ENCODE measurements around the gene QRICH1. TPM values are rescaled to one million over a fixed set of nuclear protein-coding genes. Genes with fewer than 3 reads are reported as not detected.

Gene QRICH1
- total RNA-seq, 4 donors from 2014 or later, result 85.8 to 187 (median 115) TPM

DNA sequence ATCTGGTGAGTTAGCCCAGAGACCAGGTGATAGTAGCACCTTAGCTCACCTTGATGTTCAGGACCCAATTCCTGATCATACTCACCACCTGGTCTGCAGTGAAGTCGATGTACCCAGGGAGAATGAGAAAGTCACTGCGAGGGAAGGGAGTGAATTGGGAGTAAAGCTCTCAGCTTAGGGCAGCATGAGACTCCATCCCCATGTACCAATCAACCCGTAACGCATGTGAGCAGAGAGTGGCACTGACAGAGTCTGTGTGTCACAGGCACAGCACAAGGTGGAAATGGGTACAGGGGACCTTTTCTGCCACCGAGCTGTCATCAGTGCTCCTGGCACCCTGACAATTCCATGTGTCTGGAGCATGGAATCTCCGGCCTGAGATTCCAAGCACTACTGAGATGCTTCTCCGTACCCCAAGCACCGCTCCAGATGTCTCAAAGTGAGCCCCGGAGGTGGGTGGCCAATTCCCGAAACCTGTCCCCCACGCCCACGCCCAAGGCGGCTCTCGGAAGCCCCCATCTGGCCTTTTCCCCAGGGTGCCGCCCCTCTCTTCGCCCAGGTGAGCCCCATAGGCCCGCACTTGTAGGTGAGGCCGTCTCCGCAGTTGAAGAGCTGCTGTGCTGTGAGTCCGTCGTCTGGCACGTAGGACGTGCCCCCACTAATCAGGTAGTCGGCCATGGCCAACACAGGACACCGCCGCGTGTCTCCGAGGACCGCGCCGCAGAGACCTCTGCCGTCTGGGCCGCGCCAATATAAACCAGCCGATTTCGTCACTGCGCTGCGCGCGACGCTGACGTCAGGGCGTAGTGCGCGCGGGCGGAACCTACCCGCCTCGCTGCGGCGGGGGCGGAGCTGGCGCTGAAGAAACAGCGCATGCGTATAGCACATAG is 65.0 kb downstream of the QRICH1 start, which contains the start of gene IMPDH2:
Gene IMPDH2, minus strand, starts transcription at position 726 of the 890 bp plus-strand sequence. Its CDS starts 48 bp downstream, at position 678.
- TF ChIP-seq POLR2AphosphoS5 (IDR thresholded peaks at IDR 0.05) (peak; percentile 85 to 98 (median 90)), POLR2A (IDR thresholded peaks at IDR 0.05) (peak; percentile 87 to 98), EP300 (IDR thresholded peaks at IDR 0.05) (no peak)
- H3K4me3 ChIP-seq, result peak within 1 kb of the TSS; percentile 75
- H3K36me3 ChIP-seq, result peaks cover 74% of the 10 kb centered on the region
- H3K27me3 ChIP-seq, result no peaks in the 10 kb centered on the region
- H3K9me3 ChIP-seq, result no peaks in the 10 kb centered on the region
- DNase-seq (ENCODE audit: low spot score in 2 of 2), result peak; percentile 94 to 95
- peaks cover 36% of the 10 kb centered on the region for H3K4me1 ChIP-seq
- WGBS, result 3% methylated on average over 15 of the region's 55 CpGs
- H3K27ac ChIP-seq, result peak within 1 kb of the TSS; percentile 89

- peak overlapping the region; percentile 75 for H3K4me3 ChIP-seq
- H3K27me3 ChIP-seq, result no peaks in the 10 kb centered on the region
- peak overlapping the region; percentile 89 for H3K27ac ChIP-seq
- peaks cover 40% of the 10 kb centered on the region for H3K4me1 ChIP-seq
- DNase-seq (ENCODE audit: low spot score in 2 of 2), result no peak
- peaks cover 73% of the 10 kb centered on the region for H3K36me3 ChIP-seq
- 84% methylated on average over 4 of the region's 4 CpGs for WGBS
- no peaks in the 10 kb centered on the region for H3K9me3 ChIP-seq
- TF ChIP-seq CTCF (IDR thresholded peaks at IDR 0.05) (no peak), POLR2A (IDR thresholded peaks at IDR 0.05) (no peak), POLR2AphosphoS5 (IDR thresholded peaks at IDR 0.05) (no peak)
Observed at GRCh38 chr3:49028298-49028672, 65.6 kb downstream of the QRICH1 start.

DNA sequence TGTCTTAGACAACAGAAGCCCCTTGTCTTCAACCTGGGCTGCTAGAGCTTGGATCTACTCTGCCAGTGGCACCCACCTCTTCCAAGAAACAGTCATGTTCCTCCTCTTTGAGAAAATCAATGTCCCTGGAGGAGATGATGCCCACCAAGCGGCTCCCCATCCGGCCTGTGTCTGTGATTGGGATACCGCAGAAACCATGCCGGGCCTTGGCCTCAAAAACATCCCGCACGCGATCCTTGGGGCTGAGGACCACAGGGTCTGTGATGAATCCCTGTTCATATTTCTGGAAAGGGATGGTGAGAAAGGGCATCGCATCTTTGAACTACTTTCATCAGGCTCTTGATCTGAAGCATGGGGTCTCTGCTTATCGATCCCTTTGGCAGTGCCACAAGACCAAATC is 66.2 kb downstream of the QRICH1 start:
- no peaks in the 10 kb centered on the region for H3K27me3 ChIP-seq
- H3K4me3 ChIP-seq, result no peak overlapping the region
- TF ChIP-seq EP300 (IDR thresholded peaks at IDR 0.05), result no peak
- no peak for TF ChIP-seq POLR2AphosphoS5 (IDR thresholded peaks at IDR 0.05)
- TF ChIP-seq POLR2A (IDR thresholded peaks at IDR 0.05), result no peak
- no peak for TF ChIP-seq CTCF (IDR thresholded peaks at IDR 0.05)
- H3K27ac ChIP-seq, result no peak overlapping the region
- H3K9me3 ChIP-seq, result no peaks in the 10 kb centered on the region
- H3K4me1 ChIP-seq, result peaks cover 46% of the 10 kb centered on the region
- peaks cover 70% of the 10 kb centered on the region for H3K36me3 ChIP-seq
- WGBS, result 94% methylated on average over 5 of the region's 9 CpGs
- DNase-seq (ENCODE audit: low spot score in 2 of 2), result no peak

DNA sequence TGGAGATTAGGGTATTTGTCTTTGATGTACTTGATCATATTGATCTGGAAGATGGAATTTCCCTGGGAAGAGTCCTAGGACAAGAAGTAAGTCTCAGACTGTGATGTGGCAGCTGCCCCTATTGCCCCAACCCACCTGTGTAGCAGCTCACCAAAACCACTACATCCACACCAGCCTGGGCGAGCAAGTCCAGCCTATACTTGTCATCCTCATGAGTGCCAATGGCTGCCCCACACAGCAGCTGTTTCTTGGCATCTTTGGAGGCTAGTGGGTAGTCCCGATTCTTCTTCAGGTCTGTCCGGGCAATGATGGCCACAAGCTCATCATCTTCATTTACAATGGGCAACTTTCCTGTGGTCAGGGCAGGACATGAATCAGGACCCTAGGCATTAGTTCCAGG is 67.3 kb downstream of the QRICH1 start:
- Histone ChIP-seq H3K27me3 (no peaks in the 10 kb centered on the region), H3K4me3 (no peak overlapping the region), H3K27ac (no peak overlapping the region), H3K9me3 (no peaks in the 10 kb centered on the region), H3K36me3 (peaks cover 59% of the 10 kb centered on the region), H3K4me1 (peaks cover 49% of the 10 kb centered on the region)
- WGBS, result 89% methylated on average over 3 of the region's 3 CpGs
- TF ChIP-seq EP300 (IDR thresholded peaks at IDR 0.05), result no peak
- TF ChIP-seq CTCF (IDR thresholded peaks at IDR 0.05), result no peak
- TF ChIP-seq POLR2A (IDR thresholded peaks at IDR 0.05), result no peak
- TF ChIP-seq POLR2AphosphoS5 (IDR thresholded peaks at IDR 0.05), result no peak
- DNase-seq (ENCODE audit: low spot score in 2 of 2), result no peak

- H3K36me3 ChIP-seq, result peaks cover 53% of the 10 kb centered on the region
- H3K4me1 ChIP-seq, result peaks cover 49% of the 10 kb centered on the region
- no peaks in the 10 kb centered on the region for H3K27me3 ChIP-seq
- WGBS, result 89% methylated on average over 8 of the region's 8 CpGs
- TF ChIP-seq POLR2AphosphoS5 (IDR thresholded peaks at IDR 0.05), result no peak
- TF ChIP-seq CTCF (IDR thresholded peaks at IDR 0.05), result no peak
- no peak for TF ChIP-seq EP300 (IDR thresholded peaks at IDR 0.05)
- TF ChIP-seq POLR2A (IDR thresholded peaks at IDR 0.05), result no peak
- H3K9me3 ChIP-seq, result no peaks in the 10 kb centered on the region
- no peak overlapping the region for H3K4me3 ChIP-seq
- no peak overlapping the region for H3K27ac ChIP-seq
- no peak for DNase-seq (ENCODE audit: low spot score in 2 of 2)
Observed at GRCh38 chr3:49025793-49026520, 67.9 kb downstream of the QRICH1 start.

Measured in suprapubic skin (tissue), 4 donors.